Endothelial cell of umbilical vein (primary cell): ENCODE results near the gene EIF5B.

Experiments used
- EZH2 ChIP-seq: IDR thresholded peaks from 2 replicates; pipeline ENCODE4 v1.6.1; 2012; ENCODE audit warnings: borderline replicate concordance, low read depth, mild to moderate bottlenecking, moderate library complexity, low read length, inconsistent platforms; ENCODE audit not compliant: severe bottlenecking
- FOS ChIP-seq: IDR thresholded peaks from 2 replicates; pipeline ENCODE4 v1.6.1; 2011; ENCODE audit warnings: mild to moderate bottlenecking, low read length, moderate library complexity, borderline replicate concordance; ENCODE audit not compliant: insufficient read depth
- POLR2A ChIP-seq: IDR thresholded peaks from 2 replicates; pipeline ENCODE4 v1.6.1; 2012; ENCODE audit warnings: low read depth, mild to moderate bottlenecking, control low read depth, low read length
- POLR2AphosphoS5 ChIP-seq: IDR thresholded peaks from 2 replicates; pipeline ENCODE4 v1.6.1; 2012; ENCODE audit warnings: low read depth, mild to moderate bottlenecking, control low read depth, low read length, moderate library complexity; ENCODE audit not compliant: insufficient read depth
- TF ChIP-seq, protein P1 (sequence below), 2 donors: IDR thresholded peaks; 1 replicate in 1 of 2; 2 replicates in 1 of 2; pipeline ENCODE4 v1.5.1; 2011; ENCODE audit warnings: low read length in 2 of 2, mild to moderate bottlenecking in 2 of 2, moderate library complexity in 2 of 2, control low read depth in 1 of 2, inconsistent platforms in 1 of 2, low read depth in 1 of 2; ENCODE audit not compliant: insufficient read depth in 1 of 2; ENCODE audit errors: extremely low read depth in 1 of 2

DNA sequence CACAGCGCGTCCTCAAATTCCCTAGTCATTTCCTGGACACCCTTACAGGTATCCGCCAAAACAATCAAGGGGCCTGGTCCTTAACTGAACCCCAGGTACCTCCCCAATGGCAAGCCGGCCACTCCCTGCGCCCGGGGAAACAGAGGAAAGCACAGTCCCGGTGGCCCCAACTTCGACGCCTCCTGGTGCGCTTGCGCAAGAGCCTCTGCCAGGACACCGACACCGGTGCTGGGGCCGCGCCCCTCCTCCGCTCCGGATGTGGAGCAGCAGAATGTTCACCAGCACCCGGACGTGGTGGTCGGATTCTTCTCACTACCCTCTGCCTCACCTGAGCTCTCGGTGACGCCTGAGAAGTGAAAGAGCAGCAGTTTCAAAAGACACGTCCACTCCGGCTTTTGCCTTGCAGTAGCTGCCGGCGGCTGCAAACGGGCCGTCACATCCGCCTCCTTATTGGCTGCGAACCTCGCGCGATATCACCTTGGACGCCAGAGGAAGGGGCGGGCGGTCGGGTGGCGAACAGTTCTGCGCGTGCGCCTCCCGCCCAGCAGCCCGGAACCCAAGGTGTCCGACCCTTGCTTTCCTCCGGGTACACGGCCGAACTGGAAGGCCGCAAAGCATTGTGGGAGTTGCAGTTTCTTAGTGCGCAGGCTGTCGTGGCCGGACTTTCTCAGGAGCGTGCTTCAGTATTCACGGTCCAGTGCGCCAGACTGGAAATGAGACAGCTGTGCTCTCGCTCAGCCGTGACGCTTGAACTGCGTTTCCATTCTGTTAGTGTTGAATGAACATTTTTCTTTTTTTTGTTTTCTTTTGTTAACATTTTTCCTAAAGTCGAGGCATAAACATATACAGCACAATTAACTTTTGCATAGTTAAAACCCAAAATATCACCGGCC lies 1.0 kb upstream of the EIF5B start, which contains the start of gene TXNDC9:
- TF ChIP-seq POLR2AphosphoS5 = peak; percentile 98
- TF ChIP-seq POLR2A = peak; percentile 97
- TF ChIP-seq, protein P1, sequence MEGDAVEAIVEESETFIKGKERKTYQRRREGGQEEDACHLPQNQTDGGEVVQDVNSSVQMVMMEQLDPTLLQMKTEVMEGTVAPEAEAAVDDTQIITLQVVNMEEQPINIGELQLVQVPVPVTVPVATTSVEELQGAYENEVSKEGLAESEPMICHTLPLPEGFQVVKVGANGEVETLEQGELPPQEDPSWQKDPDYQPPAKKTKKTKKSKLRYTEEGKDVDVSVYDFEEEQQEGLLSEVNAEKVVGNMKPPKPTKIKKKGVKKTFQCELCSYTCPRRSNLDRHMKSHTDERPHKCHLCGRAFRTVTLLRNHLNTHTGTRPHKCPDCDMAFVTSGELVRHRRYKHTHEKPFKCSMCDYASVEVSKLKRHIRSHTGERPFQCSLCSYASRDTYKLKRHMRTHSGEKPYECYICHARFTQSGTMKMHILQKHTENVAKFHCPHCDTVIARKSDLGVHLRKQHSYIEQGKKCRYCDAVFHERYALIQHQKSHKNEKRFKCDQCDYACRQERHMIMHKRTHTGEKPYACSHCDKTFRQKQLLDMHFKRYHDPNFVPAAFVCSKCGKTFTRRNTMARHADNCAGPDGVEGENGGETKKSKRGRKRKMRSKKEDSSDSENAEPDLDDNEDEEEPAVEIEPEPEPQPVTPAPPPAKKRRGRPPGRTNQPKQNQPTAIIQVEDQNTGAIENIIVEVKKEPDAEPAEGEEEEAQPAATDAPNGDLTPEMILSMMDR (IDR thresholded peaks at IDR 0.05; ENCODE audit: extremely low read depth in 1 of 2, insufficient read depth in 1 of 2, low read depth in 1 of 2, low read length in 2 of 2) = no peak
- TF ChIP-seq EZH2 = no peak
- no peak for TF ChIP-seq FOS
